ENCODE results near the gene PLAC1.

Gene PLAC1

DNA sequence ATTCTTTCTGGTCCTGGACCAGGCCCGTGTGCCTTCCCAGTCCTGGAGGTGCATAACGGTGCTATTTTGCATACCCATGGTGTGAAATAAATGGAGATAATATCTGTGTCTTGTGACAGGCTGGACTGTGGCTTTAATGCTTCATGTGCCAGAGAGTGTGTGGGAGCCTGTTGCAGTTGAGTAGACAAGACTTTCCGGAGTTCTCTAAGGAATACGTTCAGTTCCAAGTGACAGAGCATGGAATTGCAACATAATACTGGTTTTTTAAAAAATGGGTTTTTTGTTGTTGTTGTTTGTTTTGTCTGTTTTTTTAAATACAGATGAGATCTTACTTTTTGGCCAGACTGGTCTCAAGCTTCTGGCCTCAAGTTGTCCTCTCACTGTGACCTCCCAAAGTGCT, 124.3 kb downstream of the PLAC1 start:
- no peak for DNase-seq

DNA sequence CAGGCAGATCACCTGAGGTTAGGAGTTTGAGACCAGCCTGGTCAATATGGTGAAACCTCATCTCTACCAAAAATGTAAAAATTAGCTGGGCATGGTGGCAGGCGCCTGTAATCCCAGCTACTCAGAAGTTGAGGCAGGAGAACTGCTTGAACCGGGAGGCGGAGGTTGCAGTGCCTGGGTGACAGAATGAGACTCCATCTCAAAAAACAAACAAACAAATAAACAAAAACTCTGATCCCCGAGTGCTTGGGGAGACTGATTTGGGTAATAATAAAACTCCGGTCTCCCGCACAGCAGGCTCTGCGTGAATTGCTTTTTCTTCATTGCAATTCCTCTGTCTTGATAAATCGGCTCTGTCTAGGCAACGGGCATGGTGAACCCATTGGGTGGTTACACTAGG, 124.9 kb downstream of the PLAC1 start:
- no peak for DNase-seq

DNA sequence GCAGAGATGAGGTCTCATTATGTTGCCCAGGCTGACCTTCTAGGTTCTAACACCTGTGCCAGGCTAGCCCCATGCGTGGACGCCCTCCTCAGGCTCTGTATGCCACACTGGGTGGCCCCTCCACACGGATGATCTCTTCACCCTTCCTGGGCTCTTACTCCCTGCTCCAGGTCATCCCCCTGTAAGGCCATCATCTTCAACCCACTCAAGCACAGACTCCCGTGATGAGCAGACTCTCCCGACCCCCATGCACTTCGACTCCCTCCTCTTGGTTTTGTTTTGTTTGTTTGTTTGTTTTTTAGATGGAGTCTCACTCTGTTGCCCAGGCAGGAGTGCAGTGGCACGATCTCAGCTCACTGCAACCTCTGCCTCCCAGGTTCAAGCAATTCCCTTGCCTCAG, 127.4 kb downstream of the PLAC1 start:
- no peak for DNase-seq

DNA sequence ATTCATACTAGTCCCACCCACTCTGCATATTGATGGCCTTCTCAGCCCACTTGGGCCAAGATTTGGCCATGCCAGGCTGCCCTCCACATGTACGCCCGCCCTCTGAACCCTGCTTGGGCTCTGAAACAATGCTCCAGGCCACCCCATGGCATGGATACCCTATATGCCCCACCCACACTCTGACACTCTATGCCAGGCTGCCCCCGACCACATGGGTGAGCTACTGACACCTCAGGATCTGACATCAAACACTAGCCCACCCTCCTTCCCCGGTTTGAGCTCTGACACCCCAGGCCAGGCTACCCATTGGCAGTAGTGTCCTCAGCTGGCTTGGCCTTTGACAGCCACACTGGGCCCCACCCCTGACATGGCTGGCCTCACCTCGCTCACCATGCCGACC, 128.8 kb downstream of the PLAC1 start:
- DNase-seq, result no peak

DNA sequence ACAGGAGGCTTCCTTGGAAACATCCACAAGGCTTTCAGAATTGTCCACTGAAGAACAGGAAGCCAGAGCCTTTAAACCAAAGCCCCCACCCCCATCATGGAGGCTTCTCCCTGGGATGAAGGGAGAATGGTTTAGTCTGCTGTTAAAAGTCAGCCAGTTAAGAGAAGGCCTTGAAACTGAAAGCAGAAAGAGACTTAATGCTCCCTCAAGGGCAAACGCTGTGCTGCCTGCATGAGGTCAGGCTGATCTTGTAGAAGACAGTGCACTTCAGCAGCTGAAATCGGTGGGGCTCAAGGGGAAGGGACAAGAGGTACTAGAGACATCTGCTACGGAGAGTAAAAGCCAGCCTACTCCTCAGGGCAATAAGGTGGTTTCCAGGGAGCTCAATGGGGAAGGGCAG, 129.3 kb downstream of the PLAC1 start:
- no peak for DNase-seq

DNA sequence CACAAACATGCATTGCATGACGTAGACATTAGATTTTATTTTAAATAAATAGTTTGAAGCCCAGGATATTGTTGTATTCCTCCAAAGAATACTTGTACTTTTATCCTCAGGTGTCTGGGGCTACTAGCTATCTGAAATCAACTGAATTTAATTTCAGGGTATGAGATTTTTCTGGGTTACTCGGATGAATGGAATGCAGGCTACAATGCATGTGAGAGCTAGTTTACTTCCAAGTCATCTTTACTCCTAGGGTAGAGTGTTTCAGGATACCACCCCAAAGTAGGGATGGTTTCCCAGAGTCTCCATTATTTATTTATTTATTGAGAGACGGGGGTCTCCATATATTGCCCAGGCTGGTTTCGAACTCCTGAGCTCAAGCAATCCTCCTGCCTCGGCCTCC, 131.9 kb downstream of the PLAC1 start:
- no peak for DNase-seq

DNA sequence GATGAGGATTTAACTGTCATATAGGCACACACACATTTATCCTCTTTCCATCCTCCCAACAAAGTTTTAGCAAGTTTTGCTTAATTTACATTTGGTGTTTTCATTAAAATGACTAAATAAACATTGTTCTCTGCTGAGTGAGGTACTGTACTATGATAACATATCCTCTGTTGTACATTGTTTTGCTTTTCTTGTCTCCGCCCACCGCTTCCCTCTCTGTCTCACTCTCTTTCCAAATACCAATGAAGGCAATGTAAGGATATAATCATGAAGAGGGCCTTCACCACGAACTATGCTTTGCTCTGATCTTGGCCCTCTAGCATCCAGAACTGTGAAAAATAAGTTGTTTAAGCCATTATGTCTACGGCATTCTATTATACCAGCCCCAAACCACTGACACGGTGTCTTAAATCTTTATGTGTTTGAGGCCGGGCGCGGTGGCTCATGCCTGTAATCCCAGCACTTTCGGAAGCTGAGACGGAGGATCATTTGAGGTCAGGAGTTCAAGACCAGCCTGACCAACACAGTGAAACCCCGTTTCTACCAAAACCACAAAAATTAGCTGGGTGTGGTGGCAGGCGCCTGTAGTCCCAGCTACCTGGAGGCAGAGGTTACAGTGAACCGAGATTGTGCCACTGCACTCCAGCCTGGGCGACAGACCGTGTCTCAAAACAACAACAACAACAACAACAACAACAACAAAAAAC, 133.0 kb downstream of the PLAC1 start:
- no peak for DNase-seq

DNA sequence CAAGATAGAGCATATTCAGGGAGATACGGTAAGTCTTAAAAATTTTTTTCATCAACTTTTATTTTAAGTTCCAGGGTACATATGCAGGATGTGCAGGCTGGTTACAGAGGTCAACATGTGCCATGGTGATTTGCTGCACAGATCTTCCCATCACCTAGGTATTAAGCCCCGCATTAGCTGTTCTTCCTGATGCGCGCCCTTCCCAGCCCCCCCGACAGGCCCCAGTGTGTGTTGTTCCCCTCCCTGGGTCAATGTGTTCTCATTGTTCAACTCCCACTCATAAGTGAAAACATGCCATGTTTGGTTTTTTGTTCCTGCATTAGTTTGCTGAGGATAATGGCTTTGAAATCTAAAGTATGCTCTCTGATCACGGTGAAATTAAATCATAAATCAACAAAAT, 134.1 kb downstream of the PLAC1 start:
- no peak for DNase-seq

DNA sequence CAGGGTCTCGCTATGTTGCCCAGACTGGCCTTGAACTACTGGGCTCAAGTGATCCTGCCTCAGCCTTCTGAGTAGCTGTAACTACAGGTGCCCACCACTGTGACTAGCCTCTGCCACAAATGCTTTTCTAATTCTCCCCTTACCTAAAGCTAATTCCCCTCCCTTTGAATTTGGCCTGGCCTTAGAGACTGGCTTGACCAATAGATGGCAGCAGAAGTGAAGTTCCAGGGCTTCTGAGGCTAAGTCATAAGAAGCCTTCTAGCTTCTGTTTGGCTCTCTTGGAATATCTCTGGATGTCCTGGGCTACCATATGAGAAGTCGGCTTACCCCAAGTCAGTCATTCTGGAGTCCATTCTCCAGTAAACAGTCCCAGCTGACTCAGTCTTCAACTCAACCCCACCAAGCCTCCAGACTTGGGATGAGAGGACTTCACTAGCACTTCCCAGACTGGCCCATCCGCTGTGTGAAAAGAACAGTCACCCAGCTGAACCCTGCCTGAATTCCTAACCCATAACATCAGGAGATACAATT, 137.3 kb downstream of the PLAC1 start:
- DNase-seq, result peak in 1 of 2 donors; percentile 2
